Left ventricle myocardium superior (tissue), 1 donor: ENCODE data around the gene PDE1C. TPM values are rescaled to one million over a fixed set of nuclear protein-coding genes. Genes with fewer than 3 reads are reported as not detected.
"Not testable (repeated sequence)": the region's sequence is repeated elsewhere in the genome, so short reads cannot be mapped to it uniquely, and the experiment has no call there.

ENCODE experiments used
- ATAC-seq: fragments of 200-7000 bp; cut with Tn5 transposase; one replicate; pipeline ENCODE4 v1.9.1; 2020; ENCODE audit warnings: mild to moderate bottlenecking, moderate library complexity
- DNase-seq: peaks from one replicate; pipeline ENCODE4 v3.0.0-alpha.2; 2020
- intact Hi-C: fragments of 100-400 bp; cut with micrococcal nuclease; formaldehyde crosslinking; loops from one replicate; pipeline ENCODE4 v1.11.0; 2022
- total RNA-seq: library from RNA; stranded (reverse); fragmentation: NEBNext Ultra II Directional; extraction: Animal tissue kit (Norgen Biotek cat#: 25700); gene quantifications from one replicate; pipeline ENCODE4 v1.2.1, GENCODE V29; 2021
- donor health status: DM: no; HTN: yes; CAD: no; lungs with severe emphysema.

PDE1C gene
- total RNA-seq, 1 donor from 2014 or later = 192 TPM

DNA sequence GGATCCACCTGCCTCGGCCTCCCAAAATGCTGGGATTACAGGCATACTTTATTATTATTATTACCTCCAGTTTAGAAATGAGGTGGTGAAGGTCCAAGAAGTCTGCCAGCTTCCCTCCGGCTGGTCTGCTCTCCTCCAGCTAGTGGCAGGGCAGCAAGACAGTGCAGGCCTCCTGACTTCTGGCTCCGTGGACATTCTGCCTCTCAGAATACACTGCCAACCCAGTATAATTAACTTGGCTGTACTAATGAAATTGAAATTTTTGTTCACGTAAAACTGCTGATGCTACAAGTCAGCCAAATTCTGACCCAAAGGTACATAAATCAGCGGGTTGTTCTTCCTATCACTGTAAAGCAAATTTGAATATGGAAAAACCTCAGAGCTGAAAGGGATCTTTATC is 7.6 kb upstream of the PDE1C start:
- intact Hi-C loops = no loop called here
- DNase-seq (no peak), ATAC-seq (no peak)

DNA sequence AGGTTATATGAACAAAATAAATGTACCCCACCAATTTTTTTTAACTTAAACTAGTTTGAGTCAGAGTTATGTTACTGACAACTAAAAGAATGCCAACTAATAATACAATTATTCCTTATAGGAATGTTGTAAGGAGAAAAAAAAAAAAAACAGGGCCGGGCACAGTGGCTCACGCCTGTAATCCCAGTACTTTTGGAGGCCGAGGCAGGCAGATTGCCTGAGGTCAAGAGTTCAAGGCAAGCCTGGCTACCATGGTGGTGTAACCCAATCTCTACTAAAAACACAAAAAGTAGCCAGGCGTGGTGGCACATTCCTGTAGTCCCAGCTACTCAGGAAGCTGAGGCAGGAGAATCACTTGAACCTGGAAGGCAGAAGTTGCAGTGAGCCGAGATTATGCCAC is 6.6 kb upstream of the PDE1C start:
- intact Hi-C loops, ATAC-seq: not testable (repeated sequence)

DNA sequence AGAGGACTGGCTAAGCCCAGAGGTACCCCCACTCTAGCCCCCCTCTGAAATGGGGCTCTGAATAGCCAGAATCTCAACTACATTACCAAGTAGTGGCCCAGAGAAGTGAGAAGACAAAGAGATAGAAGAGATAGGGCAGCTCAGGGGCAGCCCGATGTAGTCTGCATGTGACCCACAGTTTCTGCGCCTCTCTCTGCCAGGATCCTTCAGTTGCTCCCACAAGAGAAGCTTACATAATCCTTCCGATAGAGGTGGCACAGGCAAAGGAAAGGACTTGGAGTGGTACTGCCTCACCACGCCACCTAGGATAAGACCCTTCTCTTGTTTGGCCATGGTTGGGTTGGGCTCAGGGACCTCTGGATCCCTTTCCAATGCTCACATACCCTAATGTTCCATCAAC is 5.4 kb upstream of the PDE1C start:
- DNase-seq (no peak), ATAC-seq (no peak)
- intact Hi-C loops = no loop called here

More for the DNA sequence above, 6.6 kb upstream of the PDE1C start:
- not testable (repeated sequence) for DNase-seq

DNA sequence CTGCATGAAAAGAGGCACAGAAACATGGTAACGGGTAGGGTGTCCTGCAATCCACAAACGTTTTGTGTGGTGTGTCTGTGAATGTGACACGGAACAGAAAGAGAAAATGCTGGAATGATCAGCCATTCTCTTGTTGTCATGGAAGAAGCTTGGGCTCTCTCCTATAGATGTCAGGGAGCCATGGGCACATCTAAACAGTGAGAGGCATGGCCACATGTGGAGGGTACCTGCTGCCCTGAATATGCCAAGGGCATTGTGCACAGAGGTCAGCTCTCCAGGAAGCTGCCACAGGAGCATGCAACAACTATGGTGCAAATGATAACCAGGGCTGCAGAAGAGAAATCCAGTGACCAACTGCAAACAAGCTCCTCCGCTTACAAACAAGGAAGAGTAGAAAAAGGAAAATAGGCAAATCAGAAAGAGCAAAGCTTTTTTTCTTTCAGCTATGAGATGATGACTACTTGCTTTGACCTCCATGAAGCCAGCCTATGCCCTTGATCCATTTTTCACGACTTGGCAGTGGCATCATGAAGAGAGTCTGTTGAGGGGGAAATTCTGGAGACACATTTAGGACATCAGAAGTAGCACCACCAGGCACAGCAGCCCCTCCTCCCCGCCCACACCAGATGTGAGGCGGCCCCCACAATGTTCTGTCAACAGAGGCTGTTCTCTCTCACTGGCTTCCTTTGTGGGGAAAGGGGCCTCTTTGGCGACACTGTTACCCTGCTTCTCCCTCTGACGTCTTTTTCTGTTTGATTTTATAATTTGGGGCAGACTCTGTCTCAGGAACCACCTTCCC is 4.8 kb upstream of the PDE1C start:
- DNase-seq (no peak), ATAC-seq (no peak)
- intact Hi-C loops = loop anchor here (5.0 kb wide), 1 partner anchor 82 kb away; no protein-coding TSS in a partner anchor

DNA sequence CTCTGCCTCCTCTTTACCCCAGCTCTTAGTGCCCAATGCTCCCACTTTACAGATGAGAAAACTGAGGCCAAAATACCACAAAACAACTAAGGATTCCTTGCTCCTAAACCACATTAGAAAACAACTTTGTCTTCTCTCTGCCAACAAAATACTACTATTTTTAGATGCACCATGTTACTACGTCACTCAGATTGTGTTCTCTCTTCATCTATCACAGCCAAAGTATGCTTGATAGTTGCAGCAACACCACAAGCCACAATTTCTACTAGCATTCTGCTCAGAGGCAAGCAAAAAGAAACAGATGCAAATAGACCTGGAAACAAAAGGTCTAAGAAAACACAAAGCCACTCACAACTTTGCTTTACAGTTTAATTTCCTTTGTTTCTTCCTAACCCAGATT is 3.3 kb upstream of the PDE1C start:
- intact Hi-C loops = loop anchor here (5.0 kb wide), 1 partner anchor 84 kb away; no protein-coding TSS in a partner anchor
- ATAC-seq = peak; percentile 19

DNA sequence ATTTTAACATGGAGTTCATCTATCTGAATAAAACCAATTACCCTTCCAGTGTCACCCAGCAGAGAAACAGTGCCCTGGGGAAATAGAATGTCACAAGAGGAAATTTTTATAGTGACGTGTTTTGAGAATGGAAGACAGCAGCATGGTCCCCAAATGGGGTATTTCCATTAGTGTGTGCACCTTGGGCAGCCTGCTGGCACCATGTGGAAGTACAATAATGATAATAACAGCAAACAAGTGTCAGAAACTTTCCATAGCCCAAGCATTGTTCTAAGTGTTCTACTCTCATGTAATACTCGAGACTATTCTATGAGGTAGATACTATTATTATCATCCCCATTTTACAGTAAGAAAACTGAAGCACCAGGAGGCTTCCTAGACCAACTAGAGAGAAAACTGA is 2.2 kb upstream of the PDE1C start:
- DNase-seq = no peak
- intact Hi-C loops = loop anchor here (5.0 kb wide), 1 partner anchor 85 kb away; no protein-coding TSS in a partner anchor

More for the DNA sequence above, 3.3 kb upstream of the PDE1C start:
- no peak for DNase-seq

DNA sequence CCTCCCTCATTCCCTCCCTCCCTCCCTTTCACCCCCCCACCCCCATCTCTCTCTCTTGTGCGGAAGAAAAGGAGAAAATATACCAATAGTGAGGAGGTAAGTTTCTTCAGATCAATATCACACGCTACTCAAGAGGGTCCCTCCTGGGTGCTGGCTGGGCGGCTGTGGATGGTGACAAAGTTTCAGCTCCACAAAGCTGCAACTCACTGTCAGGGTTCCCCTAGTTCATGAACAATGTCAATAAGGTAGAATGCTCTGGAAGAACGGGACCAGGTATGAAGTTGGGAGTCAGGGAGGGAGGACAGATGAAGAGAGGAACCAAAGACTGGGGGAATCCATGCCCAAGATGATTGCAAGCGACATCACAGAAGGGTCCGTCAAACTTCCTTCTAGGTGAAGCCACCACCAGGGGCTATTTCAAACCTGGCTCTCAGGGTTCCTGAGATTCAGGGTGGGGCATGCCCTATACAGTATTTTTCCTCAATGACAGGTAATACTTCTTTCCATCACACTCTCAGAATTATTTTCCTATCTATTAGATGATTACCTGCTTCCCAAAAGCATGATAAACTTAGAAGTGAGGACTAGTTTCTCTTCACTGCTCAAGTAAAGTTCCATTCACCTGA is 1.4 kb upstream of the PDE1C start:
- DNase-seq (no peak), ATAC-seq (no peak)

More for the DNA sequence above, 2.2 kb upstream of the PDE1C start:
- ATAC-seq = peak; percentile 28

DNA sequence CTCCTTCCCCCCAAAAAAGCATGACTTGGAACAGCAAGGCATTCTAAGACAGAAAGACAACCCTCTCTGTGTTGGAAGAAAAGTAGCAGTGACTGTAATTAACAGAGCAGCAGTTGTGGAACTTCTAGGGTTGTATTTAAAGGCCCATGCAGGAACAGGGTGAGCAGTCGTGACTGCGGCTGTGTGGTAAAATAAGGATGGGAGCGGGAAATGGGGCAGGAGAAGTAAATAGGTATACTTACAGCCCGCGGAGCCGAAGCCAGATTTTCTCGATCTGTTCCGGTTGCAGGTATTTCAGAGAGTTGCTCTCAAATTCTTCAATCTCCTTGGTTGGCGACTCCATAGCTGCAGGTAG is 179 bp downstream of the PDE1C start:
- intact Hi-C loops = loop anchor here (5.0 kb wide), 1 partner anchor 87 kb away; no protein-coding TSS in a partner anchor
- ATAC-seq = peak; percentile 1
- DNase-seq = no peak

More for the DNA sequence above, 1.4 kb upstream of the PDE1C start:
- intact Hi-C loops = loop anchor here (5.0 kb wide), 1 partner anchor 86 kb away; no protein-coding TSS in a partner anchor

DNA sequence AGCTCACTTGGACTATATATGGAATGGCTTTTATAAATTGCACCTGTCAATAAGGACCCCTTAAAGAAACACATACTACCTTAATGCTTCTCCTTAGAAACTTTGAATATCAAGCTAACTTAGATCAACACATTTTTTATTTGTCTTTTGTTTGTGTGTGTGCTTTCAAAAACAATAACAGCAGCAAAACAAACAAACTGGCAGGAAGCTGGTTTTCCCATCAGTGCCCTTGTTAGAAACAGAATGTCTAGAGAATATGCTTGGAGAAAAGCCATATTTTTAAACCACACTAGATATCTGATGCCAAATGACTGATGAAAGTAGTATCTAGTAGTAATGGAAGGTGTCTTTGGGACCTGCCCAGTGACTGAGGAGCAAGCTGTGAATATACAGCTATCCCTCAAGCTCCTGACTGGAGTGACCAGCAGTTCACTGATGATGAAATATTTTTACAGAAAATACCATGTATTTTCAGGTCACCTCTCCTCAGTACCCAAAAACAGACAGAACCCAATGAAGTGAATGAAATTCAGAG is 1.0 kb downstream of the PDE1C start:
- DNase-seq (no peak), ATAC-seq (no peak)
- intact Hi-C loops = no loop called here

DNA sequence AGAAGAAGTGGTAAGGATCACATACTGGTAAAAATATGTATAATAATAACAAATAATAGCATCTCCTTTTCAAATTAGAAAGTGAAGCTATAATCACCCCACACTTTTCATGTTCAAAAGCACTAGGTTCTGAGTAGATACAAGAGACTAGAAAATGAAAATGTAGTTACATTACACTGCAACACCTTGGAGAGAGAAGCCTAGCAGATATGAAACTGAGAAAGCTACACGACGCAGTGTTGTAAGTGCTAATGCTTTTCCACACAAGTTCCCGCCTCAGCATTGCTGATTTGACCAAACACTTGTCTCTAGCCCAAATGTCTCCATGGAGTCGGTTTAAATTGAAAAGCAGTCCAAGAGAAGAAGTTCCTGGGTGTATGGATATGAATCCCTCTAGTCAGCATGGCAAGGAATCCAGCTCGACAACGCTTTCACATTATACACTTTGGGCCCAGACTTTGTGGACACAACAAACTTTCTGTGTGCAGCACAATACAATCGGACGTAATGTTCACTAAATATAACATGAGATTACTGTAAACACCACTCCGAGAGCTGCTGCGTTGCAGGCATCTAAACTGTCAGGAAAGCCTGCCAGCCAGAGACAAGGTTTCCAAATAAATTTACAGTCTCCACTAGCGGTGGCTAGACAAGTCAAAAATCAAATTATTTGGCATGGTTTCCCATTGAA is 1.7 kb downstream of the PDE1C start:
- no peak for DNase-seq
- intact Hi-C loops = no loop called here
- peak; percentile 3 for ATAC-seq

DNA sequence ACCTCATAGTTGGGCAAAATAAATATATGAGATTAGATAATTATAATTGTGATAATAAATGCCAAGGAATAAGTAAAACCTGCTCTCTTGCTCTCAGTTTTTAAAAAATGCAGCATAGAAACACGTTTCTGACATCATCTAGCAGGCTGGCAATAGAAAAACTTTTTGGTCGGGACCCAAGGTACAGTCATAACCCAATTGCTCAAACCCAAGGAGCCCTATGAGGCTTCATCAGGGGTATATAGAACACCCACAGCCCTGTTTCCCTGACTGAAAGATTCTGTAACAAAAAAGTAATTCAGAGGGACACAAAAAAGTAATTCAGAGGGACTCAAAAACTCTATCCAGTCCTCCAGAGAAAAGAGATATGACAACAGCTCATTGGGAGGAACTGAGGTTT is 3.8 kb downstream of the PDE1C start:
- ATAC-seq (no peak), DNase-seq (no peak)
- intact Hi-C loops = no loop called here

DNA sequence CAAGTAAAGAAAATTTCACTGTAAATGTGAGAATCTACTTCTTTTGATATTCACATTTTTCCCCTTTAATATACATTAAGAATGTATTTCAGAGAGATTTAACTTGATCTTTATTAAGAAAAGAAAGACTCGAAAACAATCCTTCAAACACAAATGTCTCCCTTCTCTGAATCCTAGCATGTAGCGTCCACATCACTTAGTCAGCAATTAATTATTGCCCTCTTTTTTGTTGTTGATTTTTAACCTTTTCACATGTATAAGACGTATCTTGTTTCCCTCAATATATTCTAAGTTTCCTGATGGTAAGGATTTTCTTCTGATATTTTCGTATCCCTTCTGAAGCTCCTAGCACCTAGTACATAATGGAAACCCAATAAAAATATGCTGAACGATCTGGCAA is 6.6 kb downstream of the PDE1C start:
- no peak for ATAC-seq
- no peak for DNase-seq
- intact Hi-C loops = no loop called here

DNA sequence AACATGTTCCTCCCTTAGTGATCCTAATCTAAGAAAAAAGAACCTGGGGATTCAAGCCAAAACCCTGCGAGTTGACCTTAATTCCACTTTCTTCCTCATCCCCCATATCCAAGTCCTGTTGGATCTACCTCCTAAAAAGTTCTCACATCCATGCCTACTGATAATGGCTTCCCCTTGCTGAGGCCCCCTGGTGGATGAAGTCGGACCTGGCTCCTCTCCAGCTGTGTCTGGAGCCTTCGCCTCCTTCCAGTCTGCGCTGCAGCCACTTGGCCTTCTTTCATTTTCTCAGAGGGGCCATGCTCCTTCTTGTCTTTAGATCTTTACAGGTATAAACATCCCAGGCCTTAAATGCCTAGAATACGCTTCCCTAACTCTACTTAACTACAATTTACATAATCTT is 8.1 kb downstream of the PDE1C start:
- ATAC-seq (no peak), DNase-seq (peak; percentile 56)
- intact Hi-C loops = no loop called here

DNA sequence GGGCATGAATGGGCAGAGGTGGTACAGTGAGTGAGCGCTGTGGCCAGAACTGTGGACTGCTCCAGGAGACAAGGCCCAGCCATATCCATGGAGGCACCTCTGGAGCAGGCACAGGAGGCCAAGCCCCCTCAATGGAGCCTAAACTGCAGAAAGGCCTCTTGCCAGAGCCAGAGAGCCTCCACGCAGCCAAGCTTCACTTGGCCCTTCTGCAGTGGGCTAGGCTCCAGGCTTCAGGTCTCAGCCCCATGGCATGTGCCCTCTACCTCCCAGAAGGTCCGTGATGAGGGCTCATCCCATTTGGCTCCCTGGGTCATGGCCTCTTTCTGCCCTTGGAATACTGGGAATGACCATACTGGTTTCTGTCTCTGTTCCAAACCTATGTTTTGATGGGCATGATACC is 8.9 kb downstream of the PDE1C start:
- ATAC-seq (peak; percentile 44), DNase-seq (peak; percentile 38)
- intact Hi-C loops = no loop called here

DNA sequence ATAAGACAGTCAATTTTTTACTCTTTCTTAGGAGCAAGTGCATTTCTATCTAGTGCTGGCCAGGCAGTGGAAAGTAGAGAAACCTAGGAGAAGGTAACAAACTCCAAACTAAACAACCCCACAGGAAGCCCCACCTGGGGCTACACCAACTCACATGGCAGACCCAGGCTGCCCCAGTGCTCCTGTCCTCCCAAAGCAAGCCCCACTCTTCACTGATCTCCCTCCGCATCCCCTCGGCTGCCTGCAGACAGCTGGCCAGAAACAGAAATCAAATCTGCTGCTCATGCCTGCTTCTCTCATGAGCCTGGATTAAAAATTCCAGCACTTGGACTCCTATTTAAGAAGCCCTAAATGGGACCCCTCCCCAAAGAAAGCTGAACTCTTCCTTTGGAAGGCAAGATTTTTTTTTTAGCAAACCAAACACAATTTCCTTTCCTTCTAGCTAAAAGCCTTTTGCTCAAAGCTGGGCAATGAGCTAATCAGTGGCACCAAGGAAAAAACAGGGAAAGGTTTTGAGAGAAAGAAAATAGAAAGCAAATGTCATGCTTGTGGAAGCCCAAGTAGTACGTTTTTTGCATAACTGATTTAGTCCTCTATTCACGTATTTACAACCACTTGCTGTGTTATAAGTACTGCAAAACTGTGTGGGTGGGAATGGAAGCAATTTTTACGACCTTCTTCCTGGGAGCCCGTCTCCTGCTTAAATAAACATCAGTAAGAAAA is 10.8 kb downstream of the PDE1C start:
- intact Hi-C loops = no loop called here
- DNase-seq = no peak
- ATAC-seq = no peak

DNA sequence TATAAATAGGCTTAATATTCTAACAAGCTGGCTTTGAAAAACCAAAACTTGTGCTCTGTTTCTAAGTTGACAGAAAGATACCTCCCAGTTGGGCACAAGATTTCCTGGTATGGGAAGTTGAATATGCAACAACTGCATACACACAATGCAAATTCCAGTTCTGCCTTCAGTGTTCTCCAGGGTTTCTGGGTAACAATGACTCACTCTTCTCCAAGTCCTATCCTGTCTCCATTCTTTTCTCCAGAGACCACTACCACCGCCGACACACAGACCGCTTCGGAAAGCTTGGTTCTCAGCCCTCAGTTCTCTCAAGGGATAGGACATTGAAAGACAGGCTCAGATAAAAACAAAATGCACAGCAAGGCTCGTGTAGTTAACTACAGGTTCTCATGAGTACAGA is 12.2 kb downstream of the PDE1C start:
- intact Hi-C loops = no loop called here
- ATAC-seq (no peak), DNase-seq (no peak)

DNA sequence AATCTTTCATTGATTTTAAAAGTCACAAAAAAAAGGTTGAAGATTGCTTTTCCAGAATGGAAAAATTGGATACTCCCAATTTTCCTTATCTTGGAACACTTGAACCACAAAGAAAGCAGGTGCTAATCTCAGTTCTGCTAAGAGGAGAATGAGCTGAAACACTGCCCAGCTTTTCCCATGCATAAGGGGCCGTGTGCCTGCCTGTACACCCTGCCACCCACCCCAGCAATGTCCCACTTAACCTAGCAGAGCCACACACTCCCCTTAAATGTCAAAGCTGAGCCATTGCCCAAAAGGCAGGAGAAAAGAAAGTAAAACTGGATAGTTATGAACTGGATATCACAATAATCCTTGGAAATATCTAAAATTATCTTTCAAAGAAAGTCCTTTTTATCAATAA is 13.4 kb downstream of the PDE1C start:
- peak; percentile 47 for DNase-seq
- peak; percentile 80 for ATAC-seq
- intact Hi-C loops = no loop called here

DNA sequence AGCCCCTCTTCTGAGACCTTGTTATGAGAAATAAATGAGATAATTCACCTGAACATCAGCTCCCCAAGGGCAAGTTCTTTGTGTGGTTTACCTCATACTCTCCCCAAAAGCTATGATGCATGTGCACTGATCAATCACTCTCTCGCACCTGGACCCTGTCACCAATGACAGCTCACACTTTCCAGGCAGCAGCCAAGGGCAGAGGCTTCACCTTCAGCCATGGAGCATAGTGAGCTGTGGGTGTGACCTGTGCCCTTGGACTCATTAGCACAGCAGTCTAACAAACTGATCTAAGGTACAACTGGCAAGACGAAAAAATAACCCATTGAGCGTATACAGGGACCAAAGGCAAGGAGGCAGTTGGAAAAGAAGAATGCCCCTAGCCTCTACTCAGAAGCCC is 17.0 kb downstream of the PDE1C start:
- intact Hi-C loops = no loop called here
- ATAC-seq (peak; percentile 68), DNase-seq (peak; percentile 45)

DNA sequence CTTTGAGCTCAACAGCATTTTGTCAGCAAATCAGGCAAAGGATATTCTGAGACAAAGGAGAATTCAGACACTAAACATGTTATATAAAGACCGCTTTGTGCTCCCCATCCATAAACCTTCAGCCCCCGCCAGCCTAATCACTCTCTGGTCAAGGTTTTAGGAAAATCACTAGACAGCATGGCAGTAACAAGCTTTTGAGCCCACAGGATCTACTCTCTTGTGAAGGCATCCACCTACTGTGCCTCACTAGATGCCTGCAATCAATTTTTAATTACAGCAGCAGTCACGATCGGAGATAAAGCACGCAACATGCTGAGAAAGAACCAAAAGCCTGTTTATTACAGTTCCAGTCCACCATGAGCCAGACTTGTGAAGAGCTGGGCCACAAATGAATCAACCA is 19.1 kb downstream of the PDE1C start:
- intact Hi-C loops = no loop called here
- no peak for ATAC-seq

More for the DNA sequence above, 19.1 kb downstream of the PDE1C start:
- DNase-seq = no peak
